Cardiac muscle cell (in vitro differentiated cells and primary cell): ENCODE measurements around the gene FBLN2. TPM values are rescaled to one million over a fixed set of nuclear protein-coding genes. Genes with fewer than 3 reads are reported as not detected.

Source experiments
- DNase-seq, 2 donors: peaks; one replicate each; pipeline versions ENCODE4 v3.0.0 to v3.0.0-alpha.2; 2010 to 2017; ENCODE audit warnings: low read depth in 1 of 2, low spot score in 1 of 2
- H3K27ac ChIP-seq: fragments of 200-600 bp; sonication (generic); 2 replicates; pipeline ENCODE4 v1.5.1; 2016
- H3K27me3 ChIP-seq: fragments of 200-600 bp; sonication (generic); 2 replicates; pipeline ENCODE4 v1.6.0; 2016; ENCODE audit warnings: control low read depth
- H3K36me3 ChIP-seq: fragments of 200-600 bp; sonication (generic); 2 replicates; pipeline ENCODE4 v1.5.1; 2016; ENCODE audit warnings: control low read depth
- H3K4me1 ChIP-seq: fragments of 200-600 bp; sonication (generic); 2 replicates; pipeline ENCODE4 v1.8.1; 2017; ENCODE audit warnings: low read depth, mild to moderate bottlenecking, mixed run types
- H3K4me3 ChIP-seq: fragments of 200-600 bp; sonication (generic); 2 replicates; pipeline ENCODE4 v1.5.1; 2016; ENCODE audit warnings: mild to moderate bottlenecking
- H3K9me3 ChIP-seq: fragments of 200-600 bp; sonication (generic); 2 replicates; pipeline ENCODE4 v1.5.1; 2017; ENCODE audit warnings: low read depth, mild to moderate bottlenecking, control low read depth
- polyA plus RNA-seq: library from polyadenylated mRNA; unstranded; fragments of >200 nt; fragmentation: Nextera tagmentation; extraction: Ambion mirVana; gene quantifications from 2 replicates; pipeline ENCODE4 v1.2.1, GENCODE V29; 2016
- total RNA-seq: library from RNA; depleted of rRNA; stranded (reverse); fragments of >200 nt; gene quantifications from 2 replicates; pipeline ENCODE4 v1.2.3, GENCODE V29; 2016
- TF ChIP-seq, protein P1 (sequence below): IDR thresholded peaks from 2 replicates; pipeline ENCODE4 v1.5.1; 2012; ENCODE audit warnings: low read depth, mild to moderate bottlenecking, low read length

FBLN2 gene
- total and polyA plus RNA-seq, 2 experiments from 2014 or later = 19.3 to 42.4 TPM

DNA sequence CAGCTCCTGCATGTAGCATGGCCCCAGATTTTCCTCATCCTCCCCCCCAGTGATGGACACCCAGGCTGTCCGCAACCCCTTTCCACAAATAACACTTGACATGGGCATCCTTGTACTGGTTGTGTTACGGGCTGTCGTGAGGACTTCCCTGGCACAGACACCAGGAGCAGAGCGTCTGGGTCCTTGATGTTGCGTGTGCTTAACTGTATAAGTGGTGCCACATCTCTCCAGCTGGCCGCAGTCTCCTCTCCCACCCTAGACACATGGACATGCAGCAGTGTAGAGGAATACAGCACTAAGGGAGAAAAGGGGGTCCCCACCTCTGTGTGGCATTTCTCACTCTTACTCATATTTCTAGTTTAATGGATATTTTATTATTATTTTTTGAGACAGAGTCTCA, 56.6 kb downstream of the FBLN2 start:
- no peaks in the 10 kb centered on the region for H3K4me1 ChIP-seq
- H3K36me3 ChIP-seq = no peaks in the 10 kb centered on the region
- no peak overlapping the region for H3K27ac ChIP-seq
- H3K27me3 ChIP-seq = no peaks in the 10 kb centered on the region
- TF ChIP-seq, protein P1, sequence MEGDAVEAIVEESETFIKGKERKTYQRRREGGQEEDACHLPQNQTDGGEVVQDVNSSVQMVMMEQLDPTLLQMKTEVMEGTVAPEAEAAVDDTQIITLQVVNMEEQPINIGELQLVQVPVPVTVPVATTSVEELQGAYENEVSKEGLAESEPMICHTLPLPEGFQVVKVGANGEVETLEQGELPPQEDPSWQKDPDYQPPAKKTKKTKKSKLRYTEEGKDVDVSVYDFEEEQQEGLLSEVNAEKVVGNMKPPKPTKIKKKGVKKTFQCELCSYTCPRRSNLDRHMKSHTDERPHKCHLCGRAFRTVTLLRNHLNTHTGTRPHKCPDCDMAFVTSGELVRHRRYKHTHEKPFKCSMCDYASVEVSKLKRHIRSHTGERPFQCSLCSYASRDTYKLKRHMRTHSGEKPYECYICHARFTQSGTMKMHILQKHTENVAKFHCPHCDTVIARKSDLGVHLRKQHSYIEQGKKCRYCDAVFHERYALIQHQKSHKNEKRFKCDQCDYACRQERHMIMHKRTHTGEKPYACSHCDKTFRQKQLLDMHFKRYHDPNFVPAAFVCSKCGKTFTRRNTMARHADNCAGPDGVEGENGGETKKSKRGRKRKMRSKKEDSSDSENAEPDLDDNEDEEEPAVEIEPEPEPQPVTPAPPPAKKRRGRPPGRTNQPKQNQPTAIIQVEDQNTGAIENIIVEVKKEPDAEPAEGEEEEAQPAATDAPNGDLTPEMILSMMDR = no peak
- DNase-seq = no peak
- no peak overlapping the region for H3K4me3 ChIP-seq
- H3K9me3 ChIP-seq = no peaks in the 10 kb centered on the region

DNA sequence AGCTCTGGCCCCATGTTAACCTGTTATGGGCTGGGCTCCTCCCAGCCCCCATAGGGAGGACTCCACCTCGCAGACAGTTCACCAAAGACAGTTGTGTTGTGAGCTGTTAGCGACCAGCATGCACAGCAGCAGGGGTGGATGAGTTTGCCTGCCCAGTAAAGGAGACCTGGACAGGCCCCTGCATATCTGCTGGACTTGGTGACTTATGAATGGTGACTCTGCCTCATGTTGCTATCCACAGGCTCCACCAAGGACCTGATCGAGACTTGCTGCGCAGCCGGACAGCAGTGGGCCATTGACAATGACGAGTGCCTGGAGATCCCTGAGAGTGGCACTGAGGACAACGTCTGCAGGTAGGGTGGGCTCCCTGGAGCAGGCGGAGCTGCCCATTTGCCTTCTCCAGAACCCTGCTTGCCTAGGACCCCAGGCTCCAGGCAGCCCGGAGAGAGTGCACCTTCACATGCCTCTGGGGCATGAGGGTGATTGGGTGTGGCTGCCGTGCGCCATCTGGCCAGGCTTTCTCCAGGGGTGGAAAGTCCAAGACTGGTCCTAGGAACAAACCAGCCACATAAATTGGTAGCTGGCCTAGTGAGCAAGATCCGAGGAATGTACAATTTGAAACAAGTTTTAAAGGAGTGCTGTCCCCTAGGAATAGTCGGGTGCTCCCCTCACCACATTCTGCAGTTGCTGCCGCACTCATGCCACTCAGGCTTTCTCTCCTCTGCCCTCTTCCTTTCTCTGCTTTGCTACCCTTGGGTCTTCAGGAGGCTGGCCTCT, 59.1 kb downstream of the FBLN2 start:
- Histone ChIP-seq H3K4me1 (no peaks in the 10 kb centered on the region), H3K4me3 (no peak overlapping the region), H3K36me3 (no peaks in the 10 kb centered on the region), H3K27me3 (no peaks in the 10 kb centered on the region), H3K9me3 (no peaks in the 10 kb centered on the region), H3K27ac (no peak overlapping the region)
- TF ChIP-seq, protein P1 = no peak
- no peak for DNase-seq

DNA sequence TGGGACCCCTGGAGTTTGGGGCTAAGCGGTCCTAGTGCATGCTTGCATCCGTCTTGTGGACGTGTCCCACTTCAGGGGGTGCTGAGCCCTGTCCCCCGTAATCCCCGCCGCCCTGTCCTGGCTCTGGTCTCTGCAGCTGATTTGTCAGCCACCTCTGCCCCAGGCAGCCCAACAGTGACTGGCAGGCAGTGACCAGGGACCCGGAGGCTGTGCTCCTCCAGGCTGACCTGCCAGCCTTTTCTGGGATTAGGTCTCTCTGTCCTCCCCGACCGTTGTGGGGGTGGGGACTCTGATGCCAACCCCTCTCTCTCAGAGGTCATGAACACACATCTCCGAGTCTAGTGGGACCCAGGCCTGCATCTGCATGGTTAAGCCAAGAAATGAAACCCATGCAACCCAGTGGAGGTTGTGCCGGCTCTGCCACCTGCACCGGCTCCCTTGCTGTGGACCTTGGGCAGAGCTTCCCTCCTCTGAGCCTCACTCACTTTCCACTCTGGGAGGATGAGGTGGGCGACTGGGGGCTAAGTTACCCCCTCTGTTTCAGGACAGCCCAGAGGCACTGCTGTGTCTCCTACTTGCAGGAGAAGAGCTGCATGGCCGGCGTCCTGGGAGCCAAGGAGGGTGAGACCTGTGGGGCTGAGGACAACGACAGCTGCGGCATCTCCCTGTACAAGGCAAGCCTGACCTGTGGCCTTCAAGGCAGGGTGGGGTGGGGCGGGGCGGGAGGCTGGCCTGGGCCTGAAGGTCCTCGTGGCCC, 60.2 kb downstream of the FBLN2 start:
- TF ChIP-seq, protein P1 = no peak
- no peaks in the 10 kb centered on the region for H3K9me3 ChIP-seq
- H3K4me3 ChIP-seq = no peak overlapping the region
- no peaks in the 10 kb centered on the region for H3K4me1 ChIP-seq
- no peaks in the 10 kb centered on the region for H3K36me3 ChIP-seq
- H3K27me3 ChIP-seq = no peaks in the 10 kb centered on the region
- no peak for DNase-seq
- H3K27ac ChIP-seq = no peak overlapping the region

DNA sequence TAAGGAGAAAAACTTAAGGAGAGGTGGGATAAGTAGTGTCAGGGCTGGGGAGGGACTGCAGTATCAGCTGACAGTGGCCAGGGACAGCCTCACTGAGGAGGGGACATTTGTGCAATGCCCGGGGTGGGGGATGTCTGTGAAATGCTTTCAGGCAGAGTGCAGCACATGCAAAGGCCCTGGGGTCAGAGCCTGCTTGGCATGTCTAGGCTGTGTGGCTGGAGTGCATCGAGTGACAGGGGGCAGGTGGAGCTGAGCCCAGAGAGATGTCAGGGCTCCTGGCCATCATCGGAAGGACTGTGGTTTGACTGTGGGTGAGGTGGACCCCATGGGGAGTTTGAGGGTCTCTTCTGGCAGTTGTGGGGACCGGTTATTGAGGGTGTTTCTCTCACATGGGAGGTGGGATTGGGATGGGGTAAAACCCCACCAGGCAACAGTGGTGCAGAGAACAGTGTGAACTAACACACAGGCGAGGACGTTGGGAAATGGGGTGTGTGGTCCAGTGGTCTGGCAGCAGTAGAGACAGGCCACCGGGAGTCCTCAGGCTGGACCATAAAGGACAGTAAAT, 61.2 kb downstream of the FBLN2 start:
- no peak overlapping the region for H3K27ac ChIP-seq
- H3K27me3 ChIP-seq = no peaks in the 10 kb centered on the region
- no peak overlapping the region for H3K4me3 ChIP-seq
- H3K36me3 ChIP-seq = no peaks in the 10 kb centered on the region
- DNase-seq = no peak
- no peaks in the 10 kb centered on the region for H3K9me3 ChIP-seq
- H3K4me1 ChIP-seq = no peaks in the 10 kb centered on the region
- TF ChIP-seq, protein P1 = no peak

DNA sequence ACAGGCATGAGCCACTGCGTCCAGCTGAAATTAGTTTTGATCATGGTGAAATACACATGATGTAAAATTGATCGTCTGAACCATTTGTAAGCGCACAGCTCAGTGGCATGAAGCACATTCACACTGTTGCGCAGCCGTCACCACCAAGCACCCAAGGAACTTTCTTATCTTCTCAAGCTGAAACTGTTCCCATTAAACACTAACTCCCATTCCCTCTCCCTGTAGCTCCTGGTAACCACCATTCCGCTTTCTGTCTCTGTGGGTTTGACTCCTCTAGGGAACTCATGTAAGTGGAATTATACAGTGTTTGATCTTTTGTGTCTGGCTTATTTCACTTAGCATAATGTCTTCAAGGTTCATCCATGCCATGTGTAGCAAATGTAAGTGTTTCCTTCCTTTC, 62.3 kb downstream of the FBLN2 start:
- H3K27me3 ChIP-seq = no peaks in the 10 kb centered on the region
- no peaks in the 10 kb centered on the region for H3K4me1 ChIP-seq
- no peak for DNase-seq
- H3K4me3 ChIP-seq = no peak overlapping the region
- TF ChIP-seq, protein P1 = no peak
- no peaks in the 10 kb centered on the region for H3K9me3 ChIP-seq
- H3K27ac ChIP-seq = no peak overlapping the region
- no peaks in the 10 kb centered on the region for H3K36me3 ChIP-seq
